GM12864 (cell line): Measurements from ENCODE around the gene CDH2.

Experiments used
- DNase-seq: peaks from one replicate; pipeline ENCODE4 v3.0.0-alpha.2; 2011; ENCODE audit warnings: low read depth
- H3K4me3 ChIP-seq: 2 replicates; pipeline ENCODE4 v1.5.1; 2011; ENCODE audit warnings: mild to moderate bottlenecking, low read depth, low read length, control low read depth
- TF ChIP-seq, protein P1 (sequence below): IDR thresholded peaks from 2 replicates; pipeline ENCODE4 v1.5.1; 2011; ENCODE audit warnings: low read depth, mild to moderate bottlenecking, moderate library complexity, low read length, control low read depth, inconsistent platforms; ENCODE audit errors: missing control alignments

The CDH2 gene

DNA sequence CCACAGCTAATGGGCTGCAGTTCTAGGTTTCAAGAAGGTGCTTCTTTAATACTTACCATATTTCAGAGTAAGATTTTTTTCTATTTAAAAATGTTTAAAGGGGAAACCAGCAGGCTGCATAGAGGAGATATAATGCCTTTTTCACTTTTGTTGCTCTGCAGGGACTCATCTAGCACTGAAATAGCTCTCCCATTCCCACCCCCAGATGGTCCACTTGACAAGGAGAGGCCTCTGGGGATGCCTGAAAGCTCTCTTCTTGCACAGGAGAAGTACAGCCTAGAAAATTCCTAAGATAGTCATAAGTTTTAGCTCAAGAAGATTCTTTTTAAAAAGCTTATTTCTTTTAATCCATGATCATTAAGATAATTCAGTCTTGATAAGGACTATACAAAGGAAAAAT lies 126.4 kb downstream of the CDH2 start:
- DNase-seq = no peak
- TF ChIP-seq, protein P1, sequence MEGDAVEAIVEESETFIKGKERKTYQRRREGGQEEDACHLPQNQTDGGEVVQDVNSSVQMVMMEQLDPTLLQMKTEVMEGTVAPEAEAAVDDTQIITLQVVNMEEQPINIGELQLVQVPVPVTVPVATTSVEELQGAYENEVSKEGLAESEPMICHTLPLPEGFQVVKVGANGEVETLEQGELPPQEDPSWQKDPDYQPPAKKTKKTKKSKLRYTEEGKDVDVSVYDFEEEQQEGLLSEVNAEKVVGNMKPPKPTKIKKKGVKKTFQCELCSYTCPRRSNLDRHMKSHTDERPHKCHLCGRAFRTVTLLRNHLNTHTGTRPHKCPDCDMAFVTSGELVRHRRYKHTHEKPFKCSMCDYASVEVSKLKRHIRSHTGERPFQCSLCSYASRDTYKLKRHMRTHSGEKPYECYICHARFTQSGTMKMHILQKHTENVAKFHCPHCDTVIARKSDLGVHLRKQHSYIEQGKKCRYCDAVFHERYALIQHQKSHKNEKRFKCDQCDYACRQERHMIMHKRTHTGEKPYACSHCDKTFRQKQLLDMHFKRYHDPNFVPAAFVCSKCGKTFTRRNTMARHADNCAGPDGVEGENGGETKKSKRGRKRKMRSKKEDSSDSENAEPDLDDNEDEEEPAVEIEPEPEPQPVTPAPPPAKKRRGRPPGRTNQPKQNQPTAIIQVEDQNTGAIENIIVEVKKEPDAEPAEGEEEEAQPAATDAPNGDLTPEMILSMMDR = no peak
- no peak overlapping the region for H3K4me3 ChIP-seq

DNA sequence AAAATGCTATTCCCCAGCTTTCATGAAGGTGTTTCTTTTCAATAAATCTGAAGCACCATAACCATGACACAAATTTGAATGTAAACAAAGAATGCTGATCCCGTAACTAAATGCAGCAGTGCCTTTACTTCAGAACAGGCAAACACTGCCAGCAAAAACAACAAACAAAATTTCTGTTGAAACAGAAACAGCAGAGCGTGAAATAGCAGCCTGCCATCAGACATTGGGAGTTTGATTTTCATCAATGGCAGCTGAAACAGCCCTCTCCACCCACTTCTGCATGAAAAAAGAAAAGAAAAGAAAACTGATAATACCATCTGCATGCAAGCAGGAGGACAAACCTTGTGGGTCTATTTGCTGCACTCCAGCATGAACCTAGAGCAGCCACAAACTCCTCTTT lies 128.3 kb downstream of the CDH2 start:
- DNase-seq = no peak
- no peak overlapping the region for H3K4me3 ChIP-seq
- TF ChIP-seq, protein P1 = no peak

DNA sequence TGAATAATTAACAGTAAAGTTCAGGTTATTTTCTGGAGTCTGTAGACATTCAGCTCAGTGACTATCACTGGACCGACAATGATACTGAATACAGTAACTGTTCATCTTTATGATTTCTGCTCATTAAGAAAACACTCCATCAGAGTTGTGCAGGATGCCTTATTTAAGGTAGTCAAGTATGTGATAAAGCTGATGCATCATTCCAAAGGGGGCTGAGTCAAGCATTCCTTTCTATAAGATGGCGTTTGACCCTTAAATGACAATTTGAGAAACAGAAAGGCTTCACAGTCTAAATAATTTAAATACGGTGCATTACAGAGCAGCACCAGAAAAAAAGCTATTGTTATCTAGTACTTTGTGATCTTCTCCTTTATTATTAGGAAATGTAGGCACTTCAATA lies 131.1 kb downstream of the CDH2 start:
- no peak overlapping the region for H3K4me3 ChIP-seq
- no peak for DNase-seq
- TF ChIP-seq, protein P1 = no peak

DNA sequence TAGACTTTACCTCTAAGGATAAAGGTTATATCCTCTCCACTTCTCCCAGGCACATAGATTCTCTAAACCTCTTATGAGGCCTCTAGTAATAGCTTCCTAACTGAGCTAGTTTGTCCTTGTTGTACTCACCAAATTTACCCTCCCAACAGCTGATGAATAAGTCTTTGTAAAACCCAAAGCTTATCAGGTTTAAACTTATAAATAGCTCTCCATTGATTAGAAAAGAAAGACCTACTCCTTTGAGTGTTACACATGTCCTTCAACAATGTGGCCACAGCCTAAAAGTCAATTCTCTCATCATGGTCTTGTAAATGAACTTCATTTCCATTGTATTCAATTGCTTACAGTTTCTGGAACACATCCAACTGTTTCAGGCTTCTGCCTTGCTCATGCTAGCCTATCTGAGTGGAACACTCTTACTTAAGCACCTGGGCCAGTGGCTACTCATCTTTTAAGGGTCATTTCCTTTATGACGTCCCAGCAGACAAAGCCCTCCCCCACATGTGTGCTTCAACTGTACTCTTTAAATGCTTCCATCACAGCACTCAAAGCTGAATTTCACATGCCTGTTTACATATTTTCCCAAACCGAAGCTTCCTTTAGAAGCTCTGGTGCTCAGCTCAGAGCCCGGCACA lies 131.6 kb downstream of the CDH2 start:
- no peak overlapping the region for H3K4me3 ChIP-seq
- DNase-seq = no peak
- TF ChIP-seq, protein P1 = no peak

DNA sequence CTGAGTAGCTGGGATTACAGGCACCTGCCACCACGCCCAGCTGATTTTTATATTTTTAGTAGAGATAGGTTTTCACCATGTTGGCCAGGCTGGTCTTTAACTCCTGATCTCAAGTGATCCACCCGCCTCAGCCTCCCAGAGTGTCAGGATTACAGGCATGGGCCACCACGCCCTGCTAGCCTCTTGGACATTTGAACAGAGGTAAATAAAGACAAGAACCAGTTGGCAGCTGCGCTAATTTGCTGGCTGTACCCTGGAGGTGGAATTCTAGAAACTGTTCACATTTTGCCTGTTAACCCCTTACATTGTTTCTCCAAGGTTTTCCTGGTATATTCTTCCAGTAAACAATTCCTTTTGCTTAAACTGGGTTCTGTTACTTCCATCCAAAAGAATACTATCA lies 132.9 kb downstream of the CDH2 start:
- TF ChIP-seq, protein P1 = no peak
- no peak overlapping the region for H3K4me3 ChIP-seq
- DNase-seq = no peak

DNA sequence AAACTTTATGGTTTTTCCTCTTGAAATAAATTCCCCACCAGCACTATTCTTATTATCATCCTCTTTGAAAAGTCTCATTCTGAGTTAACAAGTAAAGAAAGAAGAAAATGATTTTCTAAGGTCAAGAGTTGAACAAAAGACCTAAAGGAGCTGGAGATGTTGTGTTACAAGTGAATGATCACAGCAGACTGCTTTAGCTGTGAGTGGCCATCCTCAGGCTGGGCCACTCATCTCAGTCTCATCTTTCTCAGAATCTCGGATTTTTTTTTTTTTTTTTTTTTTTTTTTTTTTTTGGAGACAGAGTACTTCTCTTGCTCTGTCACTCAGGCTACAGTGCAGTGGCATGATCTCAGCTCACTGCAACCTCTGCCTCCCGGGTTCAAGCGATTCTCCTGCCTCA lies 133.3 kb downstream of the CDH2 start:
- DNase-seq = no peak
- H3K4me3 ChIP-seq = no peak overlapping the region
- TF ChIP-seq, protein P1 = no peak

DNA sequence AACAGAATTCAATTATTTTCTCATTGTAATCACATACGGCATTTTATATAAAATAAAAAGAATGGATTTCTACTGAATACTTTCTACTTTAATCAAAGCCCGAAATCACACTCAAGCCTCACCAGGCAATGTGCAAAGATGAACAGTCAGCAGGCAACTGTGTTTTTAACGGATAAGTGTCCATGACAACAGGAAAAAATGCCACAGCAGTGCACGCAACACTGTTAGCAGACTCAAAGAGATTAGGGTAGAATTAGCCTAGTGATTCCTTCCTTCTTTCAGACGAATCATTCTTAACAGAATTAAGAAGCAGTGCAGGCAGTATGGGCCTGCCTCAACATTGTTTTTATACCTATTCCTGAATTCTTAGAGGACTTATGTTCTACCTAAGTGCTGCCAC lies 135.6 kb downstream of the CDH2 start:
- TF ChIP-seq, protein P1 = no peak
- no peak overlapping the region for H3K4me3 ChIP-seq
- no peak for DNase-seq
